Anterior cingulate cortex (tissue), 58 donors: ENCODE data around the gene ZBTB44.
"Not testable (repeated sequence)": the region's sequence is repeated elsewhere in the genome, so short reads cannot be mapped to it uniquely, and the experiment has no call there.

Source experiments
- DNase-seq, 58 donors: peaks; one replicate each; lab custom pipeline; 2025; lab: John Stamatoyannopoulos, UW

The ZBTB44 gene

DNA sequence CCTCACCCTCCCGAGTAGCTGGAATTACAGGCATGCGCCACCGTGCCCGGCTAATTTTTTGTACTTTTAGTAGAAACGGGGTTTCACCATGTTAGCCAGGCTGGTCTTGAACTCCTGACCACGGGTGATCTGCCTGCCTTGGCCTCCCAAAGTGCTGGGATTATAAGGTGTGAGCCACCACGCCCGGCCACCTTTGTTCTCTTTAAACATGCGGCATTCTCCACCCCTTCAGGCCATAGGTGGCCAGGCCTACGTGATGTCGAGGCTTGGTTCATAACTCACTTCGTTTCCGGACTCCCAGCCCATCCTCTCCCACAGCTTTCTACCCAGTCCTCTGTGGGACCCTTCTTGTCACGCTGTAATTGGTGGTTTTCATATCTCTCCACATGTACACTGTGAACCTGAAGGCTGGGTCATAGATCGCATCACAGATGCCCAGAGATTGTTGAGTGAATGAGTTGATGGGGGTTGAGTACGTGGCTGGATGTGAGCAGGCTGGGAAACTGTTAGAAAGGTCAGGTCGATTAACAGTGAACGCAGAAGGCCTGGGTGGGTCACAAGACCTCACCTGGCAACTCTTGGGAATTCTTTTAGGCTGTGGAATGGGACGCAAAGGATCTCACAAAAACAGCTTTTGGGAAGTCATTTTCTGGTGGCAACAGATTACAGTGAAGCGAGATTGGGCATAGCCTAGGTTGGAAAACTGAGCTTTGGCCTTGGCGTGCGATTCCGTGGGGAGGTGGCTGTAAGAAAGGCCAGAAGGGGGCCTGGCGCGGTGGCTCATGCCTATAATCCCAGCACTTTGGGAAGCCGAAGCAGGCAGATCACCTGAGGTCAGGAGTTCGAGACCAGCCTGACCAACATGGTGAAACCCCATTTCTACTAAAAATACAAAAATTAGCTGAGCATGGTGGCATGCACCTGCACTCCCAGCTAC is 110.7 kb downstream of the ZBTB44 start:
- no peak for DNase-seq

GRCh38 chr11:130202818-130203689 is 111.7 kb downstream of the ZBTB44 start:
- no peak for DNase-seq

DNA sequence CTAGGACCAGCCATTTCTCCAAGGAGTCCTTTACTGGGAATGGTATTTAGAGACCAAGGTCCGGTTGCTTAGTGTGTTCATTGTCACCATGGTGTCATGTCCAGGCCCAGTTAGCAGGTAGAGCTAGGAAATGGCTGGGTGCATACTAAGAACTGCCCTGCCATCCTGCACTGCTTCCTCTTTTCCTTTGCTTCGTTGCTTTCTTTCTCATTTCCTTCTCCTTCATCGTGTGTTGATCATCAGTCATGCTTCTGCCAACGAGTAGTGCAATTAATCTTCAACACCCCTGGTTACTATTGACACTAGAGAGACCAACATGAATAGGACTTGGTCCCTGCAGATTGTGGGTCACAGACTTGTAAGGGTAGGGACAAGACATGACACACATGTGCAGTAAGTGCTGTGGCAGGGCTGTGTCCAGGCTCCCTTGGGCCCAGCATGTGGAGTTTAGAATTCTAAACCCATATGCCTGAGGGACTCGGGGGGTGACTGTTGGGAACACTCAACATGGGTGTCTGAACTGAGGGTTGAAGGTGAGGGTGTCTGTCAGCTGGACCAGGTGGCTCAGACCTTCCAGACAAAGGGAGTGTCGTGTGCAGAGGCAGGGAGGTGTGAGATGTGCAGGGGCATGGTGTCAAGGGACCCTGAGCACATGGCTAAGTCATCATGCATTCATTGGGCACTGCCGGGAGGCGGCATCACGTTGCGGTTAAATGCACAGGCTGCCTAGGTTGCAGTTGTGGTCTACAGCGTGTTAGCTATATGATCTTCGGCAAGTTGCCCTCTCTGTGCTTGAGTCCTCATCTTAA is 112.5 kb downstream of the ZBTB44 start:
- no peak for DNase-seq

GRCh38 chr11:130201026-130201425 is 113.7 kb downstream of the ZBTB44 start:
- DNase-seq, result no peak

- DNase-seq, result no peak
Measured at GRCh38 chr11:130199792-130200191, 114.9 kb downstream of the ZBTB44 start.

DNA sequence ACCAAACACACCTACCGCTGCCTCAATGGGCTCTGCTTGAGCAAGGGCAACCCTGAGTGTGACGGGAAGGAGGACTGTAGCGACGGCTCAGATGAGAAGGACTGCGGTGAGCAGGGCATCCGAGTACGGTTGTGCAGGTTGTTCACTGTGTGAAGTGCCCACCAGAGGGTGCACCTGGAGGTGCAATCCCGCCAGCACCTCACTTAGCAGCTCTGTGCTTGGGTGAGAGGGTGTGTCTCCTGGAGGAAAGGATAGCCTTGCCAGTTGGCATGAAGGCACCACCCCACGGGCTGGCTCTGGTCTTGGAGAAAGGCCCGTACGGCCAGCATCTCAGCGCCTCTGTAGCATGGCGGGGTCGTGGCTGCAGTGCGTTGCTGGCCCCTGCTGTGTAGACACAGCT is 115.8 kb downstream of the ZBTB44 start:
- DNase-seq, result no peak

GRCh38 chr11:130198292-130198691 is 116.4 kb downstream of the ZBTB44 start:
- DNase-seq, result no peak

DNA sequence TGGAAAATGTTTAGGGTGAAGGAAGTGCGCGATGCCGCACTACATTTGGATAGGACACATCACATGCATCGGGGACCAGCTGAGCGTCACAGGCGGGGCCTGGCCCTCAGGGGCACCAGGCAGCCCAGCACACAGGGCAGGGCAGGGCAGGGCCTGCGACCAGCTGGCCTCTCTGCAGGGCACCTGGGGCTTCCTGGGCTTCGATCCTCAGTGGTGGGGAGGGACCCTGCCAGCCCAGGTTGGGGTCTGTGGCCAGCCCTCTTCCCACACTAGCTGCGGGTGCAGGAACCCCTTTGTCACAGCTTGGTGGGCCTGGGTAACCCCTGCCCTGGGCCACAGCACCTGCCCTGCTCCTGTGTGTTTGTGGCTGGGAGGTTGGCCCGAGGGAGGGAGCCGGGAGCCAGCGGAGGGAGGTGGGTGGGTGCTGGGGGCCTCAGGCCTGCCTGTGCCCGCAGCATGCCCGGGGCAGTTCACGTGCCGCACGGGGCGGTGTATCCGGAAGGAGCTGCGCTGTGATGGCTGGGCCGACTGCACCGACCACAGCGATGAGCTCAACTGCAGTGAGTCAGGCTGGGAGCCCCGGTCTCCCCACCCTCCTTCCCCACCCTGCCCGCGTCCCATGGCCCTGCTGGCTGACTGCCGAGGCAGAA is 117.2 kb downstream of the ZBTB44 start:
- DNase-seq, result no peak

GRCh38 chr11:130194241-130195023 is 120.3 kb downstream of the ZBTB44 start:
- DNase-seq, result no peak

- not testable (repeated sequence) for DNase-seq
Measured at GRCh38 chr11:130193551-130193950, 121.2 kb downstream of the ZBTB44 start.

DNA sequence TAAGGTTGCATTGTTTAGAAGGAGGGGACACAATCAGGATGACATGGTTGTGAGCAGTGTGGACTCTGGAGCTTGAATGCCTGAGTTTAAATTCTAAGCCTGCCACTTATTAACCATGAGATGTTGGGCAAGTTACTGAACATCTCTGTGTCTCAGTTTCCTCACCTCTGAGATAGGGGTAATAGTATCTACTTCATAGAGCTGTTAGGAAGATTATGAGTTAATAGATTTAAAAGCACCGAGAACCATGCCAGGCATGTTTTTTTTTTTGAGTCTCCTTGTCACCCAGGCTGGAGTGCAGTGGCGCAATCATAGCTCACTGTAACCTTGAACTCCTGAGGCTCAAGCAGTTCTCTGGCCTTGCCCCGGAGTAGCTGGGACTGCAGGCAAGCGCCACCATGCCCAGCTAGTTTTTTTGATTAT is 121.9 kb downstream of the ZBTB44 start:
- DNase-seq, result no peak

DNA sequence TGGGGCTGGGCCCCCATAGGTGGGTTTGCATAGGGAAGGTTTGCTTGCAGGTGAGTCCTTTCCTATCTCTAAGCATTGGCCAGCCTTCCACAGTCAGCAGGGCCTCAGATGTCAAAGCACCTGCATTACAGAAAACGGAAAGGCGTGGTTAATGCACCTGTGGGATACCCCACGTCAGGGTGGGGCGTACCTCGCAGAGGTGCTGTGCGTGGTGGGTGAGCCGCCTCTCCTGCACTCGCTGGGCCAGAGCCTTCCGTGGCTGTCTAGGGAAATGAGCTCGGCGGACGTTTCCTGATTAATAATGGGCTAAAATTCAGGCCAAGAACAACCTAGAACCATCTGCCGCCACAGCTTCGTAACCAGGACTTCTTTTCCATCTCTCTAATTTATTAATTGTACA is 122.8 kb downstream of the ZBTB44 start:
- DNase-seq, result no peak

DNA sequence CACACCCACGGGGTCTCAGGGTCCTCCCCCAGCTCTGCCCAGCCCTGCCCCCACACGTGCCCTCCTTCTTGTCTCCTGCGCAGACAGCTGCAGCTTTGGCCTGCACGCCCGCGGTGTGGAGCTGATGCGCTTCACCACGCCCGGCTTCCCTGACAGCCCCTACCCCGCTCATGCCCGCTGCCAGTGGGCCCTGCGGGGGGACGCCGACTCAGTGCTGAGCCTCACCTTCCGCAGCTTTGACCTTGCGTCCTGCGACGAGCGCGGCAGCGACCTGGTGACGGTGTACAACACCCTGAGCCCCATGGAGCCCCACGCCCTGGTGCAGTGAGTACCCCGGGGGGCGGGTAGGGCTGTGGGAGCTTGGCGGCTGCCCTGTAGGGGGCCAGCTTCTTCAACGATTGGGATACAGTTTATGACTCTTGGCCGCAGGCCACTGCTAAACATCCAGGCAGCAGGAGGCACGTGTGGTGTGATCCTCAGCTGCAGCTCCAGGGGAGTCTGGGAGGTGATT is 124.3 kb downstream of the ZBTB44 start:
- DNase-seq, result no peak

- DNase-seq, result no peak
Measured at GRCh38 chr11:130189492-130190210, 125.1 kb downstream of the ZBTB44 start.

DNA sequence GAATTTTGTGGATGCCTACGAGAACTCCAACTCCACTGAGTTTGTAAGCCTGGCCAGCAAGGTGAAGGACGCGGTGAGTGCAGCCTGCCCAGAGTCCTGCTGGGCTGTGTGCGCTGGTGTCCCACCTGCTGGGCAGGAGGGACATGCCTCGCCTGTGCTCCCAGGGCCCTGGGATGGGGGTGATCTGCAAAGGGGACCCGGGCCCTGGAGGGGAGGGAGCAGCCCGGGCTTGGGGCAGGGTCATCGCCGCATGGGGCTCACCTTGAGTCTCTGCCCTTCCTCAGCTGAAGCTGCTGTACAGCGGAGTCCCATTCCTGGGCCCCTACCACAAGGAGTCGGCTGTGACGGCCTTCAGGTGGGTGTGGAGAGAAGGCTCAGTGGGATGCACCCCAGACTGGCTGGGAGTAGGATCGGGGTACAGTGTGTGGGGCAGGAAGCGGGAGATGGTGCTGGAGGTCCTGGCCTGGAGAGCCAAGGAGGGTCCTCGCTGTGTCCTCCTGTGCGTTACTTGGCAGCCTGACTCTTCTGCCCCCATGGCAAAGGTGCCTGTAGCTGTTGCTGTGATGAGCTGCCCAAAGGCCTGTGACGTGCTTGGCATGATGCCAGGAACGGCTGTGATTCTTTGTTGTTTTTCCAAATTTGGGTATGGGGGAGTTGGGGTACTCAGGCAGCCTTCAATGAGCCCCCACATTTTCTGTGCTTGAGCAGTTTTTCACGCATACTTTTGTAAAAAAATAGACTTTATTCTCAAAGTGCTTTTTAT is 126.0 kb downstream of the ZBTB44 start:
- no peak for DNase-seq

DNA sequence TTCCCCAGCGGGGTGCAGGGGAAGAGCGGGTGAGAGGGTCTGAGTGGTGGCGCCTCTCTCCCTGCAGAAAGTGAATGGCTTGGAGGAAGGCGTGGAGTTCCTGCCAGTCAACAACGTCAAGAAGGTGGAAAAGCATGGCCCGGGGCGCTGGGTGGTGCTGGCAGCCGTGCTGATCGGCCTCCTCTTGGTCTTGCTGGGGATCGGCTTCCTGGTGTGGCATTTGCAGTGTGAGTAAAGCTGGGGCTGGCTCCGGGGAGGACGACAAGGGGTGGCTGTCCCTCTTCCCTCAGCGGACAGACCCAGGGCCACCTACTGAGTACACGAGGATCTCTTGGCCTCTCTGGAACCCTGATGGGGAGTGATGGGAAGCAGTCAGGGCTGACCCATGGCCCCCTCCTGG is 126.7 kb downstream of the ZBTB44 start:
- DNase-seq, result no peak

DNA sequence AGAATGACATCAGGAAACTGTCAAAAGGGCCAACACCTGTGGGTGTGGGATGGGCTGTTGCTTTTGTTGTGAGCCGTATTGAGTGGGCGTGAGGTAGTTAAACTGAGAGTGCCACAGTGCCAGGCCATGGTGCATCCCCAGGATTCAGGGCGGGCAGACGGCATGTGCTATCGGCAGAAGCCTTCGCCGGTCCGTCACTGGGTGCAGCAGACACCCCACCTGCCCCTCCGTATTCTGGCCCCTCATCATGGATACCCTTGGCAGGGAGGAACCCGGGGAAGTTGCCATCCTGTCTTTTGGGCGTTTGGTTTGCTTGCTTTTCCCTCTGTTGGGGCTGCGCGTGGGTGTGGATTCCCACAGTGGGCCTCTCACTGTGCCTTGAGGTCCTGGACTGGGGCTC is 127.6 kb downstream of the ZBTB44 start:
- DNase-seq, result no peak
